Keratinocyte (primary cell): ENCODE results near the gene FAT2. TPM values are rescaled to one million over a fixed set of nuclear protein-coding genes. Genes with fewer than 3 reads are reported as not detected.
A peak's percentile ranks its signal among the peaks of the same experiment; 100 is the strongest.

Experiments
- DNase-seq: peaks from one replicate; pipeline ENCODE4 v3.0.0-alpha.2; 2011; ENCODE audit warnings: low read depth, missing footprints, low spot score
- FAIRE-seq: peaks from 2 replicates; lab custom pipeline; 2011; peaks lifted over from hg19 to GRCh38; lab: Jason Lieb, UNC
- H2AFZ ChIP-seq: 2 replicates; pipeline ENCODE4 v1.6.0; 2012; ENCODE audit warnings: low read length, control low read depth, inconsistent platforms; ENCODE audit not compliant: control insufficient read depth
- H3K27ac ChIP-seq: 2 replicates; pipeline ENCODE4 v1.5.1; 2011; ENCODE audit warnings: low read length; ENCODE audit not compliant: control insufficient read depth, insufficient read depth
- H3K27me3 ChIP-seq: 3 replicates; pipeline ENCODE4 v1.6.0; 2011; ENCODE audit warnings: low read length; ENCODE audit not compliant: control insufficient read depth, insufficient read depth; ENCODE audit errors: extremely low read depth
- H3K36me3 ChIP-seq, 2 experiments: 2 replicates in 1 of 2; 3 replicates in 1 of 2; pipeline ENCODE4 v1.5.1; 2011; ENCODE audit warnings: low read length in 2 of 2, mild to moderate bottlenecking in 1 of 2; ENCODE audit not compliant: control insufficient read depth in 2 of 2, insufficient read depth in 2 of 2; ENCODE audit errors: extremely low read depth in 1 of 2
- H3K4me1 ChIP-seq: 3 replicates; pipeline ENCODE4 v1.5.1; 2011; ENCODE audit warnings: low read length; ENCODE audit not compliant: control insufficient read depth, insufficient read depth; ENCODE audit errors: extremely low read depth
- H3K4me2 ChIP-seq: 3 replicates; pipeline ENCODE4 v1.6.0; 2011; ENCODE audit warnings: low read depth, low read length; ENCODE audit not compliant: control insufficient read depth, insufficient read depth; ENCODE audit errors: extremely low read depth
- H3K4me3 ChIP-seq, 3 experiments: fragments of 200-600 bp in 1 of 3; sonication (generic) in 1 of 3; 2 replicates in 2 of 3; 3 replicates in 1 of 3; pipeline ENCODE4 v1.5.1; 2011 to 2016; ENCODE audit warnings: low read length in 3 of 3, mild to moderate bottlenecking in 3 of 3, control low read depth in 2 of 3, inconsistent platforms in 1 of 3, low read depth in 1 of 3, mixed read lengths in 1 of 3, mixed run types in 1 of 3, moderate library complexity in 1 of 3; ENCODE audit not compliant: control insufficient read depth in 2 of 3, insufficient read depth in 2 of 3; ENCODE audit errors: extremely low read depth in 1 of 3
- H3K79me2 ChIP-seq: 2 replicates; pipeline ENCODE4 v1.6.0; 2012; ENCODE audit warnings: low read length; ENCODE audit not compliant: control insufficient read depth, insufficient read depth
- H3K9ac ChIP-seq: 3 replicates; pipeline ENCODE4 v1.6.0; 2011; ENCODE audit warnings: low read length; ENCODE audit not compliant: control insufficient read depth, insufficient read depth; ENCODE audit errors: extremely low read depth
- H3K9me1 ChIP-seq: 3 replicates; pipeline ENCODE4 v1.6.0; 2011; ENCODE audit warnings: low read length; ENCODE audit not compliant: control insufficient read depth, insufficient read depth; ENCODE audit errors: extremely low read depth
- H3K9me3 ChIP-seq: 2 replicates; pipeline ENCODE4 v1.5.1; 2012; ENCODE audit warnings: low read depth, low read length; ENCODE audit not compliant: control insufficient read depth
- H4K20me1 ChIP-seq: 3 replicates; pipeline ENCODE4 v1.6.0; 2011; ENCODE audit warnings: low read length; ENCODE audit not compliant: control insufficient read depth, insufficient read depth; ENCODE audit errors: extremely low read depth
- CTCF ChIP-seq, 3 experiments: IDR thresholded peaks in 1 of 3; conservative IDR thresholded peaks in 1 of 3; optimal IDR thresholded peaks in 1 of 3; 2 replicates in 2 of 3; 3 replicates in 1 of 3; pipeline versions ENCODE3 to v1.5.1; 2011; ENCODE audit warnings: low read length in 3 of 3, mild to moderate bottlenecking in 3 of 3, moderate library complexity in 2 of 3, control low read depth in 1 of 3, inconsistent platforms in 1 of 3; ENCODE audit not compliant: insufficient read depth in 2 of 3; ENCODE audit errors: extremely low read depth in 1 of 3
- EZH2 ChIP-seq: IDR thresholded peaks from one replicate; pipeline ENCODE4 v1.6.1; 2012; ENCODE audit warnings: inconsistent platforms, mild to moderate bottlenecking, low read length, moderate library complexity
- dilution Hi-C: fragments of 300-500 bp; cut with MboI; formaldehyde crosslinking; loops from one replicate; pipeline ENCODE4 v1.7.0; 2020; ENCODE audit warnings: low sequenced_read_pairs; ENCODE audit not compliant: extremely low pct_ligation_motif_present
- polyA plus RNA-seq, 5 experiments: library from polyadenylated mRNA; depleted of rRNA in 3 of 5; stranded (reverse) in 3 of 5; stranded (forward) in 1 of 5; unstranded in 1 of 5; fragments of >200 nt; gene quantifications; 1 replicate in 1 of 5; 2 replicates in 3 of 5; 3 replicates in 1 of 5; pipeline versions ENCODE4 v1.2.1 to v1.2.3, GENCODE V29; 2011 to 2012; ENCODE audit warnings: missing spikeins in 2 of 5, low read depth in 1 of 5, low replicate concordance in 1 of 5

FAT2 gene
- polyA plus RNA-seq, 1 donor (not counting 4 experiments of a cell fraction or from before 2014, with no cell fraction given) = 35.0 TPM

GRCh38 chr5:151571270-151572173, 19.6 kb downstream of the FAT2 start:
- FAIRE-seq (peak; percentile 95), DNase-seq (peak; percentile 90)
- no peaks in the 10 kb centered on the region for H3K9me3 ChIP-seq
- H3K9ac ChIP-seq = peak overlapping the region; percentile 67
- peaks cover 2% of the 10 kb centered on the region for H4K20me1 ChIP-seq
- H3K4me3 ChIP-seq = peak overlapping the region; percentile 1 to 41 (median 11)
- no peaks in the 10 kb centered on the region for H3K9me1 ChIP-seq
- H3K4me2 ChIP-seq = peak overlapping the region; percentile 67
- H3K27ac ChIP-seq = peak overlapping the region; percentile 82
- H3K36me3 ChIP-seq = peaks cover 22 to 33% of the 10 kb centered on the region in 2 experiments
- dilution Hi-C loops = no loop called here
- peaks cover 66% of the 10 kb centered on the region for H3K79me2 ChIP-seq
- H3K27me3 ChIP-seq = no peaks in the 10 kb centered on the region
- H2AFZ ChIP-seq = no peak overlapping the region
- H3K4me1 ChIP-seq = peaks cover 68% of the 10 kb centered on the region
- TF ChIP-seq CTCF (optimal IDR thresholded peaks at IDR 0.05 in 1 of 3, IDR thresholded peaks at IDR 0.05 in 1 of 3, conservative IDR thresholded peaks at IDR 0.05 in 1 of 3; ENCODE audit: extremely low read depth in 1 of 3, insufficient read depth in 2 of 3, low read length in 3 of 3) = no peak
- no peak for TF ChIP-seq EZH2

GRCh38 chr5:151570512-151571269, 20.4 kb downstream of the FAT2 start:
- no peak for DNase-seq
- Histone ChIP-seq H3K79me2 (peaks cover 67% of the 10 kb centered on the region), H3K4me3 (peak overlapping the region; percentile 2 to 41 (median 11)), H3K9me3 (no peaks in the 10 kb centered on the region), H3K4me1 (peaks cover 68% of the 10 kb centered on the region), H3K36me3 (peaks cover 28 to 39% of the 10 kb centered on the region in 2 experiments), H3K4me2 (peak overlapping the region; percentile 67), H3K9me1 (no peaks in the 10 kb centered on the region), H3K9ac (peak overlapping the region; percentile 67), H3K27ac (peak overlapping the region; percentile 82), H3K27me3 (no peaks in the 10 kb centered on the region), H2AFZ (no peak overlapping the region), H4K20me1 (peaks cover 6% of the 10 kb centered on the region)
- peak; percentile 97 for FAIRE-seq
- no peak for TF ChIP-seq CTCF (optimal IDR thresholded peaks at IDR 0.05 in 1 of 3, IDR thresholded peaks at IDR 0.05 in 1 of 3, conservative IDR thresholded peaks at IDR 0.05 in 1 of 3; ENCODE audit: extremely low read depth in 1 of 3, insufficient read depth in 2 of 3, low read length in 3 of 3)
- TF ChIP-seq EZH2 = no peak
- dilution Hi-C loops = no loop called here
